Cardiac muscle cell (in vitro differentiated cells and primary cell): ENCODE data around the gene SLC25A45. TPM values are rescaled to one million over a fixed set of nuclear protein-coding genes. Genes with fewer than 3 reads are reported as not detected.
"Not testable (repeated sequence)": the region's sequence is repeated elsewhere in the genome, so short reads cannot be mapped to it uniquely, and the experiment has no call there.

Experiments
- DNase-seq, 2 donors: peaks; one replicate each; pipeline versions ENCODE4 v3.0.0 to v3.0.0-alpha.2; 2010 to 2017; ENCODE audit warnings: low read depth in 1 of 2, low spot score in 1 of 2
- H3K27ac ChIP-seq: fragments of 200-600 bp; sonication (generic); 2 replicates; pipeline ENCODE4 v1.5.1; 2016
- H3K27me3 ChIP-seq: fragments of 200-600 bp; sonication (generic); 2 replicates; pipeline ENCODE4 v1.6.0; 2016; ENCODE audit warnings: control low read depth
- H3K36me3 ChIP-seq: fragments of 200-600 bp; sonication (generic); 2 replicates; pipeline ENCODE4 v1.5.1; 2016; ENCODE audit warnings: control low read depth
- H3K4me1 ChIP-seq: fragments of 200-600 bp; sonication (generic); 2 replicates; pipeline ENCODE4 v1.8.1; 2017; ENCODE audit warnings: low read depth, mild to moderate bottlenecking, mixed run types
- H3K4me3 ChIP-seq: fragments of 200-600 bp; sonication (generic); 2 replicates; pipeline ENCODE4 v1.5.1; 2016; ENCODE audit warnings: mild to moderate bottlenecking
- H3K9me3 ChIP-seq: fragments of 200-600 bp; sonication (generic); 2 replicates; pipeline ENCODE4 v1.5.1; 2017; ENCODE audit warnings: low read depth, mild to moderate bottlenecking, control low read depth
- CTCF ChIP-seq: IDR thresholded peaks from 2 replicates; pipeline ENCODE4 v1.5.1; 2012; ENCODE audit warnings: low read depth, mild to moderate bottlenecking, low read length
- polyA plus RNA-seq: library from polyadenylated mRNA; unstranded; fragments of >200 nt; fragmentation: Nextera tagmentation; extraction: Ambion mirVana; gene quantifications from 2 replicates; pipeline ENCODE4 v1.2.1, GENCODE V29; 2016
- total RNA-seq: library from RNA; depleted of rRNA; stranded (reverse); fragments of >200 nt; gene quantifications from 2 replicates; pipeline ENCODE4 v1.2.3, GENCODE V29; 2016

Gene SLC25A45
- total and polyA plus RNA-seq, 2 experiments from 2014 or later = 4.8 to 10.5 TPM

GRCh38 chr11:65416841-65417701 lies 34.6 kb upstream of the SLC25A45 start:
- Histone ChIP-seq H3K4me3 (no peak overlapping the region), H3K27ac (peak overlapping the region; percentile 98), H3K27me3 (no peaks in the 10 kb centered on the region), H3K36me3 (no peaks in the 10 kb centered on the region), H3K4me1 (peaks cover 49% of the 10 kb centered on the region), H3K9me3 (no peaks in the 10 kb centered on the region)
- no peak for TF ChIP-seq CTCF
- peak in 1 of 2 donors; percentile 14 for DNase-seq

GRCh38 chr11:65416341-65416824 lies 33.9 kb upstream of the SLC25A45 start:
- Histone ChIP-seq H3K27ac (peak overlapping the region; percentile 98), H3K4me3 (no peak overlapping the region), H3K9me3 (no peaks in the 10 kb centered on the region), H3K27me3 (no peaks in the 10 kb centered on the region), H3K36me3 (no peaks in the 10 kb centered on the region), H3K4me1 (peaks cover 47% of the 10 kb centered on the region)
- DNase-seq = peak; percentile 84 to 87
- TF ChIP-seq CTCF = peak; percentile 94

GRCh38 chr11:65415499-65416340 lies 33.3 kb upstream of the SLC25A45 start:
- Histone ChIP-seq H3K27ac (no peak overlapping the region), H3K36me3 (no peaks in the 10 kb centered on the region), H3K4me3 (no peak overlapping the region), H3K4me1 (peaks cover 40% of the 10 kb centered on the region), H3K9me3 (no peaks in the 10 kb centered on the region), H3K27me3 (no peaks in the 10 kb centered on the region)
- no peak for DNase-seq
- no peak for TF ChIP-seq CTCF

GRCh38 chr11:65414776-65415498 lies 32.5 kb upstream of the SLC25A45 start:
- DNase-seq = peak in 1 of 2 donors; percentile 6
- Histone ChIP-seq H3K4me3 (no peak overlapping the region), H3K27ac (no peak overlapping the region), H3K36me3 (no peaks in the 10 kb centered on the region), H3K9me3 (no peaks in the 10 kb centered on the region), H3K27me3 (no peaks in the 10 kb centered on the region), H3K4me1 (peaks cover 32% of the 10 kb centered on the region)
- no peak for TF ChIP-seq CTCF

- not testable (repeated sequence) for H3K27me3 ChIP-seq
Observed at GRCh38 chr11:65413077-65413664, 30.7 kb upstream of the SLC25A45 start.

More at GRCh38 chr11:65413077-65413664, 30.7 kb upstream of the SLC25A45 start:
- DNase-seq, H3K4me3 ChIP-seq, H3K27ac ChIP-seq, H3K9me3 ChIP-seq, H3K36me3 ChIP-seq: not testable (repeated sequence)
- H3K4me1 ChIP-seq = peaks cover 17% of the 10 kb centered on the region
